Psoas muscle (tissue), 8 donors: Measurements from ENCODE around the gene GFRA1. TPM values are rescaled to one million over a fixed set of nuclear protein-coding genes. Genes with fewer than 3 reads are reported as not detected.

Experiments used
- ATAC-seq, 4 donors: fragments of 200-7000 bp; cut with Tn5 transposase; one replicate each; pipeline ENCODE4 v1.9.1; 2020; ENCODE audit warnings: moderate library complexity in 3 of 4, mild to moderate bottlenecking in 2 of 4
- DNase-seq, 2 donors: peaks; one replicate each; pipeline ENCODE4 v3.0.0-alpha.2; 2020
- H3K27ac ChIP-seq: fragments of 200-600 bp; one replicate; pipeline ENCODE4 v1.8.0; 2022
- H3K27me3 ChIP-seq, 3 donors: fragments of 200-600 bp in 1 of 3; one replicate each; pipeline versions ENCODE4 v1.6.1 to v1.8.0; 2013 to 2022; ENCODE audit warnings: low read length in 2 of 3, mild to moderate bottlenecking in 2 of 3, moderate library complexity in 1 of 3; ENCODE audit not compliant: insufficient read depth in 3 of 3
- H3K36me3 ChIP-seq, 2 donors: fragments of 200-600 bp in 1 of 2; one replicate each; pipeline versions ENCODE4 v1.6.1 to v1.8.0; 2013 to 2022; ENCODE audit warnings: low read depth in 1 of 2, mild to moderate bottlenecking in 1 of 2, moderate library complexity in 1 of 2; ENCODE audit not compliant: insufficient read depth in 1 of 2
- H3K4me1 ChIP-seq: fragments of 200-600 bp; one replicate; pipeline ENCODE4 v1.8.0; 2022
- H3K4me3 ChIP-seq: fragments of 200-600 bp; one replicate; pipeline ENCODE4 v1.8.0; 2022; ENCODE audit warnings: mild to moderate bottlenecking
- H3K9me3 ChIP-seq: fragments of 200-600 bp; one replicate; pipeline ENCODE4 v1.8.0; 2022
- CTCF ChIP-seq: fragments of 200-600 bp; IDR thresholded peaks from one replicate; pipeline ENCODE4 v1.8.0; 2022; ENCODE audit warnings: antibody characterized with exemption
- WGBS, 3 donors: extraction: QIAGEN DNeasy Blood & Tissue Kit; methylation state at CpG; one replicate each; pipeline versions ENCODE4 v1.1.6 to v1.1.7; 2013; 5-methylcytosine and 5-hydroxymethylcytosine counted together
- intact Hi-C, 2 donors: fragments of 100-400 bp; cut with DNase I; formaldehyde crosslinking; loops; one replicate each; pipeline versions ENCODE4 v1.11.0 to v1.14.2; 2022
- polyA plus RNA-seq, 3 donors: library from polyadenylated mRNA; stranded (reverse); fragments of 200-250 nt; gene quantifications; one replicate each; pipeline ENCODE4 v1.2.3, GENCODE V29; 2013
- total RNA-seq, 4 donors: library from RNA; stranded (reverse); fragmentation: NEBNext Ultra II Directional in 2 of 4; extraction: Animal tissue kit (Norgen Biotek cat#: 25700) in 2 of 4; gene quantifications; one replicate each; pipeline versions ENCODE4 v1.2.1 to v1.2.4, GENCODE V29; 2021 to 2023
- donor health status: healthy with polysubstance abuse.
- donor health status: DM: no; HTN: no; CAD: no; lungs with moderate emphysema.
- donor health status: Bipolar disorder and iron deficiency.
- donor health status: healthy.
- donor health status: DM: yes; HTN: yes; CAD: no.
- donor health status: DM: no; HTN: no; CAD: no.
- donor health status: DM: no; HTN: no; CAD: no.
- donor health status: DM: yes; HTN: yes; CAD: no.

The GFRA1 gene
- total and polyA plus RNA-seq, 7 donors = 4.6 to 12.1 (median 7.1) TPM

GRCh38 chr10:116233230-116233629 is 39.8 kb downstream of the GFRA1 start:
- TF ChIP-seq CTCF = no peak
- WGBS, 3 donors = 94 to 97% (median 96%) methylated on average over 2 of the region's 2 CpGs
- Histone ChIP-seq H3K27ac (no peak overlapping the region), H3K36me3 (no peaks in the 10 kb centered on the region), H3K4me3 (no peak overlapping the region), H3K27me3 (peaks cover 0 to 1% (median 0%) of the 10 kb centered on the region in 3 donors), H3K4me1 (no peaks in the 10 kb centered on the region), H3K9me3 (no peaks in the 10 kb centered on the region)
- intact Hi-C loops = no loop called here
- no peak for ATAC-seq
- DNase-seq = no peak

- no peak for DNase-seq
- Histone ChIP-seq H3K27me3 (peaks cover 0 to 1% (median 0%) of the 10 kb centered on the region in 3 donors), H3K9me3 (no peaks in the 10 kb centered on the region), H3K4me1 (no peaks in the 10 kb centered on the region), H3K4me3 (no peak overlapping the region), H3K27ac (no peak overlapping the region), H3K36me3 (no peaks in the 10 kb centered on the region)
- intact Hi-C loops = no loop called here
- no peak for TF ChIP-seq CTCF
- no peak for ATAC-seq
- WGBS, 3 donors = 64 to 78% (median 78%) methylated on average over 2 of the region's 2 CpGs
Measured at GRCh38 chr10:116232613-116233012, 40.4 kb downstream of the GFRA1 start.

GRCh38 chr10:116226766-116227165 is 46.2 kb downstream of the GFRA1 start:
- no peak for DNase-seq
- ATAC-seq = no peak
- Histone ChIP-seq H3K4me3 (no peak overlapping the region), H3K9me3 (no peaks in the 10 kb centered on the region), H3K27ac (no peak overlapping the region), H3K36me3 (no peaks in the 10 kb centered on the region), H3K27me3 (no peaks in the 10 kb centered on the region), H3K4me1 (no peaks in the 10 kb centered on the region)
- TF ChIP-seq CTCF = no peak
- 96 to 98% (median 97%) methylated on average over 6 of the region's 6 CpGs for WGBS, 3 donors
- intact Hi-C loops = no loop called here

GRCh38 chr10:116226053-116226452 is 47.0 kb downstream of the GFRA1 start:
- Histone ChIP-seq H3K4me3 (no peak overlapping the region), H3K27me3 (no peaks in the 10 kb centered on the region), H3K4me1 (no peaks in the 10 kb centered on the region), H3K36me3 (no peaks in the 10 kb centered on the region), H3K9me3 (no peaks in the 10 kb centered on the region), H3K27ac (no peak overlapping the region)
- TF ChIP-seq CTCF = no peak
- DNase-seq = no peak
- 33 to 53% (median 35%) methylated on average over 5 of the region's 5 CpGs for WGBS, 3 donors
- no peak for ATAC-seq
- intact Hi-C loops = no loop called here

DNA sequence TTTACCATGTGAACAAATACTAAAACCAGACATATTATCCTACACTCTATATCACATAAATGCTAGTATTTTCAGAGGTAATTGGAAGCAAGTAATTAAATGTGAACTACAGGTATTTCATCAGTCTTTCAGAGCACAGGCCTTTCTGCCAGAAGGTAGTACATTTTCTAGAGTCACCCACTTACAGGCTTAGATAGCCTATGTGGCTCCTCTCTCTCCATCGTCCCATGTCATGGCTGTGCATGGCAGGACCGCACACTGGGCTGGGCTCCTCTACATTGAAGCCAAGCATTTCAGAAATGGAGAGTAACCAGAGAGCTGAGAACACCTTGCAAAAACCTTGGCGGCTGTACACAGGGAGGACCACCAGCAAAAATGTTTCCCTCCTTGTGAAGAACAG is 49.7 kb downstream of the GFRA1 start:
- 60 to 82% (median 71%) methylated on average over 3 of the region's 3 CpGs for WGBS, 3 donors
- Histone ChIP-seq H3K27me3 (no peaks in the 10 kb centered on the region), H3K4me1 (no peaks in the 10 kb centered on the region), H3K27ac (no peak overlapping the region), H3K4me3 (no peak overlapping the region), H3K36me3 (no peaks in the 10 kb centered on the region), H3K9me3 (no peaks in the 10 kb centered on the region)
- TF ChIP-seq CTCF = no peak
- DNase-seq (no peak), ATAC-seq (no peak)
- intact Hi-C loops = no loop called here
